Suprapubic skin (tissue), 4 donors: ENCODE results near the gene UHRF1. TPM values are rescaled to one million over a fixed set of nuclear protein-coding genes. Genes with fewer than 3 reads are reported as not detected.

Source experiments
- DNase-seq, 2 donors: peaks; one replicate each; pipeline ENCODE4 v3.0.0-alpha.2; 2019; ENCODE audit warnings: low spot score in 2 of 2
- H3K27ac ChIP-seq: fragments of 200-600 bp; sonication (generic); one replicate; pipeline ENCODE4 v1.5.1; 2019
- H3K27me3 ChIP-seq: fragments of 200-600 bp; sonication (generic); one replicate; pipeline ENCODE4 v1.5.1; 2019
- H3K36me3 ChIP-seq: fragments of 200-600 bp; sonication (generic); one replicate; pipeline ENCODE4 v1.5.1; 2019
- H3K4me1 ChIP-seq: fragments of 200-600 bp; sonication (generic); one replicate; pipeline ENCODE4 v1.5.1; 2019
- H3K4me3 ChIP-seq: fragments of 200-600 bp; sonication (generic); one replicate; pipeline ENCODE4 v1.5.1; 2019; ENCODE audit warnings: mild to moderate bottlenecking
- H3K9me3 ChIP-seq: fragments of 200-600 bp; sonication (generic); one replicate; pipeline ENCODE4 v1.5.1; 2019
- CTCF ChIP-seq, 2 donors: fragments of 200-600 bp in 1 of 2; fragments of 450-650 bp in 1 of 2; sonication (generic) in 1 of 2; IDR thresholded peaks; one replicate each; pipeline ENCODE4 v1.5.1; 2016 to 2019; ENCODE audit warnings: antibody characterized with exemption in 2 of 2, mild to moderate bottlenecking in 1 of 2, moderate library complexity in 1 of 2
- EP300 ChIP-seq: sonication (generic); formaldehyde crosslinking; IDR thresholded peaks from one replicate; pipeline ENCODE4 v1.6.1; 2017; ENCODE audit warnings: antibody characterized with exemption
- POLR2A ChIP-seq, 2 donors: fragments of 450-650 bp; IDR thresholded peaks; one replicate each; pipeline ENCODE4 v1.6.1; 2017; ENCODE audit warnings: antibody characterized with exemption in 2 of 2, mild to moderate bottlenecking in 2 of 2, moderate library complexity in 2 of 2
- POLR2AphosphoS5 ChIP-seq, 3 donors: sonication (generic); formaldehyde crosslinking; IDR thresholded peaks; one replicate each; pipeline ENCODE4 v1.6.1; 2017; ENCODE audit warnings: antibody characterized with exemption in 3 of 3
- WGBS: methylation state at CpG from one replicate; pipeline ENCODE4 v1.1.5; 2018; 5-methylcytosine and 5-hydroxymethylcytosine counted together
- total RNA-seq, 4 donors: library from RNA; depleted of rRNA; stranded (reverse); fragments of >200 nt; gene quantifications; one replicate each; pipeline ENCODE4 v1.1.0, GENCODE V29; 2016

The UHRF1 gene
- total RNA-seq, 4 donors from 2014 or later: 0.40 to 3.7 (median 2.8) TPM

- peak in 1 of 2 donors; percentile 81 for DNase-seq
- H3K27me3 ChIP-seq: no peaks in the 10 kb centered on the region
- peaks cover 68% of the 10 kb centered on the region for H3K4me1 ChIP-seq
- TF ChIP-seq POLR2A (IDR thresholded peaks at IDR 0.05): peak in 1 of 2 donors; percentile 9
- TF ChIP-seq CTCF (IDR thresholded peaks at IDR 0.05): no peak
- H3K27ac ChIP-seq: peak overlapping the region; percentile 87
- no peaks in the 10 kb centered on the region for H3K36me3 ChIP-seq
- peak overlapping the region; percentile 23 for H3K4me3 ChIP-seq
- no peaks in the 10 kb centered on the region for H3K9me3 ChIP-seq
- 37% methylated on average over 16 of the region's 36 CpGs for WGBS
These were observed 68.2 kb downstream of the UHRF1 start for GRCh38 chr19:4977299-4978174.

GRCh38 chr19:4979211-4979807 lies 70.0 kb downstream of the UHRF1 start:
- 87% methylated on average over 8 of the region's 8 CpGs for WGBS
- Histone ChIP-seq H3K4me3 (no peak overlapping the region), H3K27me3 (no peaks in the 10 kb centered on the region), H3K36me3 (no peaks in the 10 kb centered on the region), H3K9me3 (no peaks in the 10 kb centered on the region), H3K4me1 (peaks cover 64% of the 10 kb centered on the region), H3K27ac (no peak overlapping the region)
- no peak for TF ChIP-seq EP300
- TF ChIP-seq POLR2A (IDR thresholded peaks at IDR 0.05): no peak
- no peak for TF ChIP-seq CTCF (IDR thresholded peaks at IDR 0.05)
- no peak for TF ChIP-seq POLR2AphosphoS5 (IDR thresholded peaks at IDR 0.05)
- no peak for DNase-seq

GRCh38 chr19:4980067-4980466 lies 70.8 kb downstream of the UHRF1 start:
- Histone ChIP-seq H3K9me3 (no peaks in the 10 kb centered on the region), H3K4me3 (no peak overlapping the region), H3K36me3 (no peaks in the 10 kb centered on the region), H3K27me3 (no peaks in the 10 kb centered on the region), H3K27ac (no peak overlapping the region), H3K4me1 (peaks cover 62% of the 10 kb centered on the region)
- 92% methylated on average over 3 of the region's 3 CpGs for WGBS
- no peak for DNase-seq
- TF ChIP-seq EP300 (no peak), POLR2AphosphoS5 (IDR thresholded peaks at IDR 0.05) (no peak), CTCF (IDR thresholded peaks at IDR 0.05) (no peak), POLR2A (IDR thresholded peaks at IDR 0.05) (no peak)

GRCh38 chr19:4980838-4981680 lies 71.8 kb downstream of the UHRF1 start:
- H3K27ac ChIP-seq: no peak overlapping the region
- H3K9me3 ChIP-seq: no peaks in the 10 kb centered on the region
- H3K4me3 ChIP-seq: no peak overlapping the region
- H3K27me3 ChIP-seq: no peaks in the 10 kb centered on the region
- DNase-seq: no peak
- peaks cover 57% of the 10 kb centered on the region for H3K4me1 ChIP-seq
- 81% methylated on average over 9 of the region's 27 CpGs for WGBS
- no peaks in the 10 kb centered on the region for H3K36me3 ChIP-seq
- TF ChIP-seq EP300: no peak
- no peak for TF ChIP-seq POLR2AphosphoS5 (IDR thresholded peaks at IDR 0.05)
- no peak for TF ChIP-seq POLR2A (IDR thresholded peaks at IDR 0.05)
- TF ChIP-seq CTCF (IDR thresholded peaks at IDR 0.05): no peak

GRCh38 chr19:4981681-4981958 lies 72.3 kb downstream of the UHRF1 start:
- no peak overlapping the region for H3K27ac ChIP-seq
- no peaks in the 10 kb centered on the region for H3K27me3 ChIP-seq
- H3K4me3 ChIP-seq: no peak overlapping the region
- 94% methylated on average over 2 of the region's 3 CpGs for WGBS
- no peak for DNase-seq
- H3K36me3 ChIP-seq: no peaks in the 10 kb centered on the region
- H3K9me3 ChIP-seq: no peaks in the 10 kb centered on the region
- H3K4me1 ChIP-seq: peaks cover 57% of the 10 kb centered on the region
- TF ChIP-seq POLR2A (IDR thresholded peaks at IDR 0.05): no peak
- TF ChIP-seq POLR2AphosphoS5 (IDR thresholded peaks at IDR 0.05): no peak
- TF ChIP-seq CTCF (IDR thresholded peaks at IDR 0.05): no peak
- no peak for TF ChIP-seq EP300
